ENCODE data around the gene NR5A1. TPM values are rescaled to one million over a fixed set of nuclear protein-coding genes. Genes with fewer than 3 reads are reported as not detected.

Gene NR5A1
- total RNA-seq, 1 experiment from 2014 or later = 0.64 TPM

GRCh38 chr9:124469011-124469832, 38.0 kb downstream of the NR5A1 start:
- no peak overlapping the region for H3K27ac ChIP-seq (ENCODE audit: low read depth, low read length)
- H3K9me2 ChIP-seq (ENCODE audit: insufficient read depth) = no peaks in the 10 kb centered on the region
- ChIA-PET POLR2A (no interaction called here), CTCF (no interaction called here), RAD21 (ENCODE audit: low non-redundant PET in 1 of 2, low total read pairs in 2 of 2, uncharacterized antibody in 2 of 2, unreplicated experiment in 2 of 2) (no interaction called here)
- no peaks in the 10 kb centered on the region for H3K36me3 ChIP-seq (ENCODE audit: control insufficient read depth in 1 of 2, insufficient read depth in 2 of 2, low read length in 2 of 2)
- no peak overlapping the region for H2AFZ ChIP-seq (ENCODE audit: low read depth, low read length, poor library complexity, severe bottlenecking)
- no peak overlapping the region for H3K4me3 ChIP-seq (replicated peaks in 1 of 2; ENCODE audit: low read depth in 1 of 2, low read length in 2 of 2)
- BruUV-seq (replicated peaks) = no TSS peak
- TF ChIP-seq TCF7L2 (IDR thresholded peaks at IDR 0.05; ENCODE audit: borderline replicate concordance, extremely low read depth, insufficient read depth, insufficient read length) = no peak
- TF ChIP-seq RAD21 (IDR thresholded peaks at IDR 0.05; ENCODE audit: low read depth) = no peak
- TF ChIP-seq EZH2phosphoT487 (IDR thresholded peaks at IDR 0.05; ENCODE audit: borderline replicate concordance) = no peak
- TF ChIP-seq CEBPB (IDR thresholded peaks at IDR 0.05; ENCODE audit: low read depth) = no peak
- no peak for TF ChIP-seq SP1 (IDR thresholded peaks at IDR 0.05; ENCODE audit: low read depth)
- TF ChIP-seq EGR1 (IDR thresholded peaks at IDR 0.05; ENCODE audit: low read depth) = no peak
- DNase-seq (ENCODE audit: low read depth, low spot score) = no peak
- H3K4me1 ChIP-seq (ENCODE audit: control insufficient read depth in 1 of 2, insufficient read depth in 2 of 2, low read length in 2 of 2) = peaks cover 0 to 3% of the 10 kb centered on the region in 2 experiments; a peak in 1 of 4 replicates
- no peaks in the 10 kb centered on the region for H3K79me2 ChIP-seq (ENCODE audit: insufficient read depth, low read length)
- H3K4me2 ChIP-seq (ENCODE audit: low read length) = no peak overlapping the region
- H3K9ac ChIP-seq (ENCODE audit: low read length) = no peak overlapping the region
- no peak for ATAC-seq
- no peaks in the 10 kb centered on the region for H3K9me3 ChIP-seq (ENCODE audit: control insufficient read depth in 1 of 2, insufficient read depth in 1 of 2, low read depth in 1 of 2, low read length in 2 of 2)
- H3K27me3 ChIP-seq (ENCODE audit: insufficient read depth, low read length) = no peaks in the 10 kb centered on the region
- no peaks in the 10 kb centered on the region for H4K20me1 ChIP-seq (ENCODE audit: insufficient read depth)
- intact Hi-C loops (cut with micrococcal nuclease) = no loop called here

GRCh38 chr9:124468061-124468740, 39.0 kb downstream of the NR5A1 start:
- Histone ChIP-seq H3K4me1 (ENCODE audit: control insufficient read depth in 1 of 2, insufficient read depth in 2 of 2, low read length in 2 of 2) (peaks cover 0 to 3% of the 10 kb centered on the region in 2 experiments; a peak in 1 of 4 replicates), H3K4me3 (replicated peaks in 1 of 2; ENCODE audit: low read depth in 1 of 2, low read length in 2 of 2) (no peak overlapping the region), H3K27ac (ENCODE audit: low read depth, low read length) (no peak overlapping the region), H2AFZ (ENCODE audit: low read depth, low read length, poor library complexity, severe bottlenecking) (no peak overlapping the region), H3K79me2 (ENCODE audit: insufficient read depth, low read length) (no peaks in the 10 kb centered on the region), H3K4me2 (ENCODE audit: low read length) (no peak overlapping the region), H3K9me3 (ENCODE audit: control insufficient read depth in 1 of 2, insufficient read depth in 1 of 2, low read depth in 1 of 2, low read length in 2 of 2) (no peaks in the 10 kb centered on the region), H3K36me3 (ENCODE audit: control insufficient read depth in 1 of 2, insufficient read depth in 2 of 2, low read length in 2 of 2) (no peaks in the 10 kb centered on the region), H3K27me3 (ENCODE audit: insufficient read depth, low read length) (no peaks in the 10 kb centered on the region), H3K9ac (ENCODE audit: low read length) (no peak overlapping the region), H4K20me1 (ENCODE audit: insufficient read depth) (no peaks in the 10 kb centered on the region), H3K9me2 (ENCODE audit: insufficient read depth) (no peaks in the 10 kb centered on the region)
- intact Hi-C loops (cut with micrococcal nuclease) = no loop called here
- POLR2A ChIA-PET = no interaction called here
- BruUV-seq (replicated peaks) = no TSS peak
- TF ChIP-seq SRF (IDR thresholded peaks at IDR 0.05; ENCODE audit: low read depth) (no peak), POLR2A (IDR thresholded peaks at IDR 0.05; ENCODE audit: borderline replicate concordance, extremely low read depth, insufficient read depth, insufficient read length) (no peak), EZH2phosphoT487 (IDR thresholded peaks at IDR 0.05; ENCODE audit: borderline replicate concordance) (no peak), FOSL1 (IDR thresholded peaks at IDR 0.05; ENCODE audit: low read depth) (no peak), SP1 (IDR thresholded peaks at IDR 0.05; ENCODE audit: low read depth) (no peak), RAD21 (IDR thresholded peaks at IDR 0.05; ENCODE audit: low read depth) (no peak)
- RAD21 ChIA-PET (ENCODE audit: low non-redundant PET in 1 of 2, low total read pairs in 2 of 2, uncharacterized antibody in 2 of 2, unreplicated experiment in 2 of 2) = no interaction called here
- no peak for DNase-seq (ENCODE audit: low read depth, low spot score)
- ATAC-seq = no peak
- CTCF ChIA-PET = no interaction called here

All from HCT116 (cell line).